Tibial artery (tissue), 4 donors: ENCODE data around the gene OTUD5.

Source experiments
- DNase-seq, 2 donors: peaks; one replicate each; pipeline ENCODE4 v3.0.0-alpha.2; 2019
- H3K27ac ChIP-seq, 2 donors: fragments of 200-600 bp; sonication (generic) in 1 of 2; 1 replicate in 1 of 2; 2 replicates in 1 of 2; pipeline ENCODE4 v1.5.1; 2018 to 2019; ENCODE audit warnings: mild to moderate bottlenecking in 1 of 2
- H3K27me3 ChIP-seq, 2 donors: fragments of 200-600 bp; sonication (generic) in 1 of 2; one replicate each; pipeline versions ENCODE4 v1.5.1 to v1.6.0; 2016 to 2019
- H3K36me3 ChIP-seq, 3 donors: fragments of 200-600 bp; sonication (generic) in 2 of 3; one replicate each; pipeline ENCODE4 v1.5.1; 2016 to 2019; ENCODE audit warnings: mild to moderate bottlenecking in 2 of 3
- H3K4me1 ChIP-seq, 4 donors: fragments of 200-600 bp; sonication (generic) in 2 of 4; 1 replicate in 3 of 4; 2 replicates in 1 of 4; pipeline ENCODE4 v1.5.1; 2016 to 2019
- H3K4me3 ChIP-seq, 2 donors: fragments of 200-600 bp; sonication (generic) in 1 of 2; 1 replicate in 1 of 2; 2 replicates in 1 of 2; pipeline ENCODE4 v1.5.1; 2018 to 2019; ENCODE audit warnings: mild to moderate bottlenecking in 2 of 2
- H3K9me3 ChIP-seq, 3 donors: fragments of 200-600 bp; sonication (generic) in 1 of 3; one replicate each; pipeline ENCODE4 v1.5.1; 2016 to 2019
- CTCF ChIP-seq, 2 experiments: fragments of 200-600 bp in 1 of 2; fragments of 450-650 bp in 1 of 2; IDR thresholded peaks; one replicate each; pipeline ENCODE4 v1.5.1; 2017 to 2019; ENCODE audit warnings: antibody characterized with exemption in 2 of 2, mild to moderate bottlenecking in 1 of 2, moderate library complexity in 1 of 2
- intact Hi-C: fragments of 100-400 bp; cut with DNase I; formaldehyde crosslinking; loops from one replicate; pipeline ENCODE4 v1.15.0; 2023; ENCODE audit warnings: low total_unique reads

OTUD5 gene

GRCh38 chrX:48957827-48958634, 624 bp upstream of the OTUD5 start:
- intact Hi-C loops: no loop called here
- Histone ChIP-seq H3K4me1 (peaks cover 0 to 41% (median 12%) of the 10 kb centered on the region in 4 donors), H3K36me3 (no peaks in the 10 kb centered on the region), H3K9me3 (no peaks in the 10 kb centered on the region), H3K4me3 (peak overlapping the region; percentile 79), H3K27me3 (no peaks in the 10 kb centered on the region), H3K27ac (peak overlapping the region; percentile 88 to 89)
- TF ChIP-seq CTCF (IDR thresholded peaks at IDR 0.05): no peak
- peak; percentile 96 to 98 for DNase-seq

DNA sequence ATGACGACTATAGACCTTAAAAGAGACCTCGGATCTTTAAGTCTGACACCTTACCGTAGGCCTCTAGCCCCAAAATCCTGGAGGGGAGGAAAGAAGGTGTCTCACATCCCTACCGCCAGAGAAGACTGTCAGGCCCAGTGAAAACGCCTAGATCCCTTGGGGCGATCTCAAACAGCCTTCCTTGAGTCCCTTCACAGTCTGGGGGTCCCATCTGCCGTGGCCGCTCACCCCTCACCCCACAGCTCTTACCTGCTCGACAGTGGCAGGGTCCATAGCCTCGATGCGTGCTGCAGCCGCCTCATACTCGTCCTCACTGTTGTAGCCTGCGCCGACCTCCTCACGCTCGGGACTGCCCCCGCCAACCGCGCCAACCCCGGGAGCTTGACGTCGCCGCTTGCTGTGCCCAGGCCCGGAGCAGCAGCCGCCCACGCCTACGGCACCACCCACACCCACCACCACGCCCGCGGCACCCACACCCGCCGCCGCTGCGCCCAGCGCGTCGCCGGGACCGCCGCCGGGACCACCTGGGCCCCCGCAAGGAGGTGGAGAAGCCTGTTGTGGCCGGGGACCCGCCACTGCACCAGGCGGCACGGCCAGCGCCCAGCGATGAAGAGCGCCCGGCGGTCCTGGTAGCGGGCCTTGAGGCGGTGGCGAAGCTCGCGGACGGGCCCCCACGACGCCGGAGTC, 536 bp downstream of the OTUD5 start:
- H3K36me3 ChIP-seq: no peaks in the 10 kb centered on the region
- DNase-seq: peak in 1 of 2 donors; percentile 68
- intact Hi-C loops: no loop called here
- H3K4me1 ChIP-seq: peaks cover 0 to 51% (median 14%) of the 10 kb centered on the region in 4 donors
- peak overlapping the region; percentile 88 for H3K27ac ChIP-seq
- no peaks in the 10 kb centered on the region for H3K9me3 ChIP-seq
- peak overlapping the region; percentile 79 for H3K4me3 ChIP-seq
- no peaks in the 10 kb centered on the region for H3K27me3 ChIP-seq
- no peak for TF ChIP-seq CTCF (IDR thresholded peaks at IDR 0.05)

- H3K36me3 ChIP-seq: peaks cover 0 to 5% (median 0%) of the 10 kb centered on the region in 3 donors
- no peak overlapping the region for H3K27ac ChIP-seq
- intact Hi-C loops: no loop called here
- peaks cover 0 to 23% (median 4%) of the 10 kb centered on the region in 4 donors for H3K4me1 ChIP-seq
- no peak for TF ChIP-seq CTCF (IDR thresholded peaks at IDR 0.05)
- H3K9me3 ChIP-seq: no peaks in the 10 kb centered on the region
- no peak overlapping the region for H3K4me3 ChIP-seq
- no peaks in the 10 kb centered on the region for H3K27me3 ChIP-seq
- DNase-seq: no peak
Measured at GRCh38 chrX:48948589-48948988, 8.8 kb downstream of the OTUD5 start.

DNA sequence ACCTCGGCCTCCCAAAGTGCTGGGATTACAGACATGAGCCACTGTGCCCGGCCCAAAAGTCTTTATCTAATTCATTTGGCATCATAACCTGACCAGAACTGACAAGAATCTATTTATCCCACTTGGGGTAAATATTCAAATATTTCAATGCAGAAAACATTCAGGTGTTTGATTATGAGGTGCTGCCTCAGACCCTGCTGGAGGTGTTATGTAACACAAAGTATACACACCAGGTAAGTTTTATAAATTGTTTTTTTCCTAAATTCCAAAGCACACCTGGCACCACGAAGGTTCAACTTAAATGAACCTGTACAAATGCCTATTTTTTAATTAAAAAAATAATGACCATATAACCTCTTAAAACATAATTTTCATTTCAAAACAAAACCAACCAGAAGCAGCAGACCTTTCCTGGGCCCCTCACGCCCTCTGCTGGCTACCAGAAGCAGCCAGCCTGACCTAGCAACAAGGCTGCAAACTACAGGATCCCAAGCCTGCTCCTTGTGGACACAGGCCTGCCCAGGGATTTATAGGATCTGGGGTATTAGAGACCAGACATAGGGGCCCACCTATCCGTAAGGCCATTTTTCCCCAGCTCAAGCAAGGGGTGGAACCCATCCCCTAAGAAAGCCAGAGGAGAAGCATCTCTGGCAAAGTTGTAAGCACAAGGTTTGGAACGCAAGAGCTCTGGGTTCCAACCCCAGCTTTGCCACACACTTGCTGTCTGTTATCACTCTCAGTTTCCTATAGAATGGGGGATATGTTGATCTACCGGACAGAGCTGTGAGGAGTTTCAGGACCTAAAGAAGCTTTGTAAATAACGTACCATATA, 11.7 kb downstream of the OTUD5 start:
- H3K9me3 ChIP-seq: no peaks in the 10 kb centered on the region
- H3K4me1 ChIP-seq: peaks cover 0 to 9% (median 0%) of the 10 kb centered on the region in 4 donors
- no peak overlapping the region for H3K4me3 ChIP-seq
- no peaks in the 10 kb centered on the region for H3K27me3 ChIP-seq
- TF ChIP-seq CTCF (IDR thresholded peaks at IDR 0.05): peak; percentile 47 to 53
- intact Hi-C loops: no loop called here
- H3K27ac ChIP-seq: no peak overlapping the region
- no peak for DNase-seq
- H3K36me3 ChIP-seq: peaks cover 0 to 24% (median 0%) of the 10 kb centered on the region in 3 donors

DNA sequence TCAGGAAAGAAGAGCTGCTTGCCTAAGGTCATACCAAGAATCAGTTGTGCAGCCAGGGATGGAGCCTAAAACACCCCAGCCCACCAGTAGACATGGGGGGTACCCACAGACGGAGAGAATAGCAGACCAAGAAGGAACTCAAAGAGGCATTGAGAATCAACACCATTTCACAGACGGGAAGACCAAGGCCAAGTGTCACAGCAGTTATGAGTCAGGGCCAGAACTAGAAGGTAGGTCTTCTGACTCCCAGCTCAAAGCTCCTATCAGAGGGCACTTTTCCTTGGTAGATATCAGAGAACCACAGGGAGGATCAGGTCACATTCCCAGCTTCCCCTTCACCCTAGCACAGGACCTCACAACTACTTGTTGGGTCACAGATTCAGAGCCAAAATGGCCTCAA, 14.5 kb downstream of the OTUD5 start:
- Histone ChIP-seq H3K4me3 (no peak overlapping the region), H3K9me3 (no peaks in the 10 kb centered on the region), H3K36me3 (peaks cover 0 to 31% (median 0%) of the 10 kb centered on the region in 3 donors), H3K4me1 (peaks cover 0 to 13% (median 5%) of the 10 kb centered on the region in 4 donors), H3K27ac (no peak overlapping the region), H3K27me3 (no peaks in the 10 kb centered on the region)
- intact Hi-C loops: no loop called here
- no peak for TF ChIP-seq CTCF (IDR thresholded peaks at IDR 0.05)
- no peak for DNase-seq
